K562 (cell line): ENCODE data around the gene CCDC127. TPM values are rescaled to one million over a fixed set of nuclear protein-coding genes. Genes with fewer than 3 reads are reported as not detected.

Experiments used
- ADNP ChIP-seq: fragments of 200-800 bp; sonication (Bioruptor generic); IDR thresholded peaks from 2 replicates; pipeline ENCODE4 v1.6.1; 2016; ENCODE audit warnings: missing genetic modification characterization, missing compliant biosample characterization
- ELF1 ChIP-seq: fragments of 200-800 bp; sonication (Bioruptor generic); IDR thresholded peaks from 2 replicates; pipeline ENCODE4 v1.6.1; 2016; ENCODE audit warnings: missing genetic modification characterization, missing compliant biosample characterization
- EP300 ChIP-seq: IDR thresholded peaks from 2 replicates; pipeline ENCODE4 v1.6.1; 2012; ENCODE audit warnings: low read length, improper control_type of control experiment
- FOXA3 ChIP-seq, 2 experiments: fragments of 450-650 bp in 1 of 2; sonication (generic) in 1 of 2; formaldehyde crosslinking; IDR thresholded peaks in 1 of 2; conservative IDR thresholded peaks in 1 of 2; 2 replicates each; pipeline versions ENCODE4 v1.4.0 to v1.8.0; 2020 to 2022; ENCODE audit warnings: mild to moderate bottlenecking in 2 of 2, missing genetic modification reagents in 1 of 2
- KDM2B ChIP-seq: fragments of 250-450 bp; sonication (Bioruptor Pico); IDR thresholded peaks from 2 replicates; pipeline ENCODE4 v1.8.0; 2021; ENCODE audit warnings: mild to moderate bottlenecking, moderate library complexity
- PRMT5 ChIP-seq: sonication (generic); formaldehyde crosslinking; IDR thresholded peaks from 2 replicates; pipeline ENCODE4 v1.5.0; 2020; ENCODE audit warnings: missing genetic modification reagents
- RCOR1 ChIP-seq, 2 experiments: IDR thresholded peaks; 2 replicates each; pipeline ENCODE4 v1.6.1; 2012; ENCODE audit warnings: low read depth in 2 of 2, low read length in 2 of 2, borderline replicate concordance in 1 of 2, improper control_type of control experiment in 1 of 2
- RHOXF2B ChIP-seq: fragments of 250-450 bp; sonication (Bioruptor Pico); conservative IDR thresholded peaks from 2 replicates; pipeline ENCODE4 v1.5.1; 2021
- RNF2 ChIP-seq: sonication (generic); IDR thresholded peaks from 2 replicates; pipeline ENCODE4 v1.6.1; 2016
- ZNF253 ChIP-seq: fragments of 250-450 bp; sonication (Bioruptor Pico); conservative IDR thresholded peaks from 2 replicates; pipeline ENCODE4 v1.6.1; 2021; ENCODE audit warnings: mild to moderate bottlenecking
- polyA plus RNA-seq, 8 experiments: library from polyadenylated mRNA; depleted of rRNA in 4 of 8; stranded (reverse) in 5 of 8; unstranded in 3 of 8; fragments of >200 nt; fragmentation: Nextera tagmentation in 2 of 8; fragmentation: Illumina TruSeq in 1 of 8; extraction: Ambion mirVana in 2 of 8; extraction: Trizol in 1 of 8; gene quantifications; 2 replicates each; pipeline versions ENCODE4 v1.2.1 to v1.2.3, GENCODE V29; 2011 to 2014; ENCODE audit warnings: inconsistent platforms in 1 of 8, missing spikeins in 1 of 8
- total RNA-seq, 7 experiments: library from RNA; depleted of rRNA in 6 of 7; stranded (reverse); fragments of >200 nt in 6 of 7; fragmentation: Illumina TruSeq in 2 of 7; extraction: Trizol in 2 of 7; gene quantifications; 2 replicates each; pipeline versions ENCODE4 v1.2.1 to v1.2.3, GENCODE V29; 2011 to 2021; ENCODE audit warnings: low replicate concordance in 1 of 7
- TF ChIP-seq, protein P1 (sequence below): fragments of 200-600 bp; sonication (generic); IDR thresholded peaks from one replicate; pipeline ENCODE4 v1.6.1; 2012; ENCODE audit warnings: mild to moderate bottlenecking, low read depth, low read length, inconsistent platforms
- TF ChIP-seq, protein P2 (sequence below): fragments of 250-450 bp; sonication (Bioruptor Pico); IDR thresholded peaks from 2 replicates; pipeline ENCODE4 v1.5.0; 2020; ENCODE audit warnings: mild to moderate bottlenecking, borderline replicate concordance

The CCDC127 gene
- total and polyA plus RNA-seq, 9 of the 15 experiments (the other 6 are each of a cell fraction or from before 2014, with no cell fraction given) = 2.7 to 4.5 (median 4.1) TPM

DNA sequence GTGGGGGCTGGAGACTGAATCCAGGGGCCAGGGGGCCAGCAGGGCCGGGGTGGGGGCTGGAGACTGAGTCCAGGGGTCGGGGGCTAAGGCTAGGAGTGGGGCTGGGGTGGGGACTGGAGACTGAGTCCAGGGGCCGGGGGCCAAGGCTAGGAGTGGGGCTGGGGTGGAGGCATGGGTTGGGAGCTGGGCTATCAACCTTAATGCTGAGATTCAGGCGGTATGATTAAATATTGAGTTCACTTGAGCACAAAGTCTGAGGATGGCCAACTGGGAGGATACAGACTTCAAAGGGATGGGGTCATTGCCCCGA, 43.7 kb downstream of the CCDC127 start (continued):
- TF ChIP-seq, protein P1, sequence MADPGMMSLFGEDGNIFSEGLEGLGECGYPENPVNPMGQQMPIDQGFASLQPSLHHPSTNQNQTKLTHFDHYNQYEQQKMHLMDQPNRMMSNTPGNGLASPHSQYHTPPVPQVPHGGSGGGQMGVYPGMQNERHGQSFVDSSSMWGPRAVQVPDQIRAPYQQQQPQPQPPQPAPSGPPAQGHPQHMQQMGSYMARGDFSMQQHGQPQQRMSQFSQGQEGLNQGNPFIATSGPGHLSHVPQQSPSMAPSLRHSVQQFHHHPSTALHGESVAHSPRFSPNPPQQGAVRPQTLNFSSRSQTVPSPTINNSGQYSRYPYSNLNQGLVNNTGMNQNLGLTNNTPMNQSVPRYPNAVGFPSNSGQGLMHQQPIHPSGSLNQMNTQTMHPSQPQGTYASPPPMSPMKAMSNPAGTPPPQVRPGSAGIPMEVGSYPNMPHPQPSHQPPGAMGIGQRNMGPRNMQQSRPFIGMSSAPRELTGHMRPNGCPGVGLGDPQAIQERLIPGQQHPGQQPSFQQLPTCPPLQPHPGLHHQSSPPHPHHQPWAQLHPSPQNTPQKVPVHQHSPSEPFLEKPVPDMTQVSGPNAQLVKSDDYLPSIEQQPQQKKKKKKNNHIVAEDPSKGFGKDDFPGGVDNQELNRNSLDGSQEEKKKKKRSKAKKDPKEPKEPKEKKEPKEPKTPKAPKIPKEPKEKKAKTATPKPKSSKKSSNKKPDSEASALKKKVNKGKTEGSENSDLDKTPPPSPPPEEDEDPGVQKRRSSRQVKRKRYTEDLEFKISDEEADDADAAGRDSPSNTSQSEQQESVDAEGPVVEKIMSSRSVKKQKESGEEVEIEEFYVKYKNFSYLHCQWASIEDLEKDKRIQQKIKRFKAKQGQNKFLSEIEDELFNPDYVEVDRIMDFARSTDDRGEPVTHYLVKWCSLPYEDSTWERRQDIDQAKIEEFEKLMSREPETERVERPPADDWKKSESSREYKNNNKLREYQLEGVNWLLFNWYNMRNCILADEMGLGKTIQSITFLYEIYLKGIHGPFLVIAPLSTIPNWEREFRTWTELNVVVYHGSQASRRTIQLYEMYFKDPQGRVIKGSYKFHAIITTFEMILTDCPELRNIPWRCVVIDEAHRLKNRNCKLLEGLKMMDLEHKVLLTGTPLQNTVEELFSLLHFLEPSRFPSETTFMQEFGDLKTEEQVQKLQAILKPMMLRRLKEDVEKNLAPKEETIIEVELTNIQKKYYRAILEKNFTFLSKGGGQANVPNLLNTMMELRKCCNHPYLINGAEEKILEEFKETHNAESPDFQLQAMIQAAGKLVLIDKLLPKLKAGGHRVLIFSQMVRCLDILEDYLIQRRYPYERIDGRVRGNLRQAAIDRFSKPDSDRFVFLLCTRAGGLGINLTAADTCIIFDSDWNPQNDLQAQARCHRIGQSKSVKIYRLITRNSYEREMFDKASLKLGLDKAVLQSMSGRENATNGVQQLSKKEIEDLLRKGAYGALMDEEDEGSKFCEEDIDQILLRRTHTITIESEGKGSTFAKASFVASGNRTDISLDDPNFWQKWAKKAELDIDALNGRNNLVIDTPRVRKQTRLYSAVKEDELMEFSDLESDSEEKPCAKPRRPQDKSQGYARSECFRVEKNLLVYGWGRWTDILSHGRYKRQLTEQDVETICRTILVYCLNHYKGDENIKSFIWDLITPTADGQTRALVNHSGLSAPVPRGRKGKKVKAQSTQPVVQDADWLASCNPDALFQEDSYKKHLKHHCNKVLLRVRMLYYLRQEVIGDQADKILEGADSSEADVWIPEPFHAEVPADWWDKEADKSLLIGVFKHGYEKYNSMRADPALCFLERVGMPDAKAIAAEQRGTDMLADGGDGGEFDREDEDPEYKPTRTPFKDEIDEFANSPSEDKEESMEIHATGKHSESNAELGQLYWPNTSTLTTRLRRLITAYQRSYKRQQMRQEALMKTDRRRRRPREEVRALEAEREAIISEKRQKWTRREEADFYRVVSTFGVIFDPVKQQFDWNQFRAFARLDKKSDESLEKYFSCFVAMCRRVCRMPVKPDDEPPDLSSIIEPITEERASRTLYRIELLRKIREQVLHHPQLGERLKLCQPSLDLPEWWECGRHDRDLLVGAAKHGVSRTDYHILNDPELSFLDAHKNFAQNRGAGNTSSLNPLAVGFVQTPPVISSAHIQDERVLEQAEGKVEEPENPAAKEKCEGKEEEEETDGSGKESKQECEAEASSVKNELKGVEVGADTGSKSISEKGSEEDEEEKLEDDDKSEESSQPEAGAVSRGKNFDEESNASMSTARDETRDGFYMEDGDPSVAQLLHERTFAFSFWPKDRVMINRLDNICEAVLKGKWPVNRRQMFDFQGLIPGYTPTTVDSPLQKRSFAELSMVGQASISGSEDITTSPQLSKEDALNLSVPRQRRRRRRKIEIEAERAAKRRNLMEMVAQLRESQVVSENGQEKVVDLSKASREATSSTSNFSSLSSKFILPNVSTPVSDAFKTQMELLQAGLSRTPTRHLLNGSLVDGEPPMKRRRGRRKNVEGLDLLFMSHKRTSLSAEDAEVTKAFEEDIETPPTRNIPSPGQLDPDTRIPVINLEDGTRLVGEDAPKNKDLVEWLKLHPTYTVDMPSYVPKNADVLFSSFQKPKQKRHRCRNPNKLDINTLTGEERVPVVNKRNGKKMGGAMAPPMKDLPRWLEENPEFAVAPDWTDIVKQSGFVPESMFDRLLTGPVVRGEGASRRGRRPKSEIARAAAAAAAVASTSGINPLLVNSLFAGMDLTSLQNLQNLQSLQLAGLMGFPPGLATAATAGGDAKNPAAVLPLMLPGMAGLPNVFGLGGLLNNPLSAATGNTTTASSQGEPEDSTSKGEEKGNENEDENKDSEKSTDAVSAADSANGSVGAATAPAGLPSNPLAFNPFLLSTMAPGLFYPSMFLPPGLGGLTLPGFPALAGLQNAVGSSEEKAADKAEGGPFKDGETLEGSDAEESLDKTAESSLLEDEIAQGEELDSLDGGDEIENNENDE = no peak
- TF ChIP-seq FOXA3 (CRISPR knock-in tag; conservative IDR thresholded peaks at IDR 0.05 in 1 of 2, IDR thresholded peaks at IDR 0.05 in 1 of 2) (no peak), ZNF253 (no peak), ELF1 (tag) (no peak), RCOR1 (IDR thresholded peaks at IDR 0.05; ENCODE audit: borderline replicate concordance in 1 of 2, low read depth in 2 of 2, low read length in 2 of 2) (no peak), KDM2B (CRISPR knock-in tag) (no peak), EP300 (no peak), PRMT5 (CRISPR knock-in tag) (no peak), RHOXF2B (CRISPR knock-in tag) (no peak), RNF2 (no peak), ADNP (no peak)
- TF ChIP-seq, protein P2, sequence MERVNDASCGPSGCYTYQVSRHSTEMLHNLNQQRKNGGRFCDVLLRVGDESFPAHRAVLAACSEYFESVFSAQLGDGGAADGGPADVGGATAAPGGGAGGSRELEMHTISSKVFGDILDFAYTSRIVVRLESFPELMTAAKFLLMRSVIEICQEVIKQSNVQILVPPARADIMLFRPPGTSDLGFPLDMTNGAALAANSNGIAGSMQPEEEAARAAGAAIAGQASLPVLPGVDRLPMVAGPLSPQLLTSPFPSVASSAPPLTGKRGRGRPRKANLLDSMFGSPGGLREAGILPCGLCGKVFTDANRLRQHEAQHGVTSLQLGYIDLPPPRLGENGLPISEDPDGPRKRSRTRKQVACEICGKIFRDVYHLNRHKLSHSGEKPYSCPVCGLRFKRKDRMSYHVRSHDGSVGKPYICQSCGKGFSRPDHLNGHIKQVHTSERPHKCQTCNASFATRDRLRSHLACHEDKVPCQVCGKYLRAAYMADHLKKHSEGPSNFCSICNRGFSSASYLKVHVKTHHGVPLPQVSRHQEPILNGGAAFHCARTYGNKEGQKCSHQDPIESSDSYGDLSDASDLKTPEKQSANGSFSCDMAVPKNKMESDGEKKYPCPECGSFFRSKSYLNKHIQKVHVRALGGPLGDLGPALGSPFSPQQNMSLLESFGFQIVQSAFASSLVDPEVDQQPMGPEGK (CRISPR knock-in tag) = no peak
